VCaP (cell line): ENCODE data around the gene SIRPA.
A peak's percentile ranks its signal among the peaks of the same experiment; 100 is the strongest.

ENCODE experiments used
- H3K27ac ChIP-seq: fragments of 450-650 bp; 2 replicates; pipeline ENCODE4 v1.5.1; 2017
- TF ChIP-seq, protein P1 (sequence below): fragments of 450-650 bp; conservative IDR thresholded peaks from 2 replicates; pipeline ENCODE4 v1.5.1; 2017; ENCODE audit warnings: mild to moderate bottlenecking, moderate library complexity

Gene SIRPA

DNA sequence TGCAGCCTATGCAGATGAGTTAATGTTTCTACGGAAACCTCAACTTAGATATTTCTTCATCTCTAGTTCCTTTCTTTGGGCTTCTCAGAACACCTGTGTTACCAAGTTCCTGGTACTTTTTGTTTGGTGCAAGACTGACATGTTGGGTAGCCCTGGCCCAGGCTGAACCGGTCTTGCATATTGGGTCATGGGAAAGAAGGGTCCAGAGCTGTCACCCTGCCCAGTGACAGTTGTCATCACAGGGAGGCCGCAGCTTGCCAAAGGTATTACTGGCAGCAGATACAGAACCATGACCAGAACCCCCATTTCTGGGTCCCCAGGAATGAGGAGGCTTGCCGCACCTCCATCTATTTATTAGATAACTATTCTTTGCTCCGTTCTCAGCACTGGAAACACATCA is 58.4 kb downstream of the SIRPA start:
- TF ChIP-seq, protein P1, sequence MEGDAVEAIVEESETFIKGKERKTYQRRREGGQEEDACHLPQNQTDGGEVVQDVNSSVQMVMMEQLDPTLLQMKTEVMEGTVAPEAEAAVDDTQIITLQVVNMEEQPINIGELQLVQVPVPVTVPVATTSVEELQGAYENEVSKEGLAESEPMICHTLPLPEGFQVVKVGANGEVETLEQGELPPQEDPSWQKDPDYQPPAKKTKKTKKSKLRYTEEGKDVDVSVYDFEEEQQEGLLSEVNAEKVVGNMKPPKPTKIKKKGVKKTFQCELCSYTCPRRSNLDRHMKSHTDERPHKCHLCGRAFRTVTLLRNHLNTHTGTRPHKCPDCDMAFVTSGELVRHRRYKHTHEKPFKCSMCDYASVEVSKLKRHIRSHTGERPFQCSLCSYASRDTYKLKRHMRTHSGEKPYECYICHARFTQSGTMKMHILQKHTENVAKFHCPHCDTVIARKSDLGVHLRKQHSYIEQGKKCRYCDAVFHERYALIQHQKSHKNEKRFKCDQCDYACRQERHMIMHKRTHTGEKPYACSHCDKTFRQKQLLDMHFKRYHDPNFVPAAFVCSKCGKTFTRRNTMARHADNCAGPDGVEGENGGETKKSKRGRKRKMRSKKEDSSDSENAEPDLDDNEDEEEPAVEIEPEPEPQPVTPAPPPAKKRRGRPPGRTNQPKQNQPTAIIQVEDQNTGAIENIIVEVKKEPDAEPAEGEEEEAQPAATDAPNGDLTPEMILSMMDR = no peak
- no peak overlapping the region for H3K27ac ChIP-seq

DNA sequence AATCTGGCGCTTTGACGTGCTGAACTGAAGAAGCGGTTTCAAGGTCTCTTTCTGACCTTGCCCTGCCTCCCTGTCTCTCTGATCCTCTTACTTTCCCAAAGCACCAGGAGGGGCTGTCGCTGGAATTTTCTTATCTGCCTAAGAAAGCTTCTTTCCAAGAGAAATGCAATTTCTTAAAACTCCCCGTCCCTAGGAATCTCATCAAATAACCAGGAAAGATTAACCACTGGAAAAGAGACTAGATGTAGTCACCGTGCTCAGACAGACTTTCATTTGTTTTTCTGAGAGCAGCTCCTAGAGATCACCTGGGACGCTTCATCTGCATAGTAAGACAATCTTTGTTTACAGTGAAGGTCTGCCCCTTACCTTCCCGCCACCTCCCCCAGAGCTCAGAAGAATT is 60.0 kb downstream of the SIRPA start:
- TF ChIP-seq, protein P1 = no peak
- H3K27ac ChIP-seq = no peak overlapping the region

DNA sequence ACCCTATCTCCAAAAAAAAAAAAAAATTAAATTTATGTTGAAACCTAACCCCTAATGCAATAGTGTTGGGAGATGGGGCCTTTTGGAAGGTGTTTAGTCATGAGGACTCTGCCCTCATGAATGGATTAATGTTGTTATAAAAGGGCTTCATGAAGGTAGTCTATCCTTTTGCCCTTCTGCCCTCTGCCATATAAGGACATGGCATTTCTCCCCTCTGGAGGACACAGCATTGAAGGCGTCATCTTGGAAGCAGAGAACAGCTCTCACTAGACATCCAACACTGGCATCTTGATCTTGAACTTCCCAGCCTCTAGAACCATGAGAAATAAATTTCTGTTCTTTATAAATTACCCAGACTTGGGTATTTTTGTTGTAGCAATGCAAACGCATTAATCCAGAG is 63.2 kb downstream of the SIRPA start:
- TF ChIP-seq, protein P1 = no peak
- H3K27ac ChIP-seq = no peak overlapping the region

DNA sequence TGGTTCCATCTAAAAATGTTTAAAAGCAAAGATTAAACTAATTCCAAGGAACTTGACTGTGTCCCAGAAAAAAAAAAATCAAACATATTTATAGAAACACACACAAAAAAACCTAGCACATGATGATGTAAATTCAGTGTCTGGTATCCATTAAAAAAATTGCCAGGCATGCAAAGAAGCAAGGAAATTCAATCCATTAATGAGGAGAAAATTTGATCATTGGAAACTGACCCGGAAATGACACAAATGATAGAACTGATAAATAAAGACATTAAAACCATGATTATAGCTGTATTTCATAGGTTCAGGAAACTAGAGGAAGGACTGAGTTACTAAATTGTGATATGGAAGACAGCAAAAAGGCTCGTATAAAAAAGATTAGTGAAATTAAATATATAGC is 63.9 kb downstream of the SIRPA start:
- H3K27ac ChIP-seq = no peak overlapping the region
- TF ChIP-seq, protein P1 = no peak

DNA sequence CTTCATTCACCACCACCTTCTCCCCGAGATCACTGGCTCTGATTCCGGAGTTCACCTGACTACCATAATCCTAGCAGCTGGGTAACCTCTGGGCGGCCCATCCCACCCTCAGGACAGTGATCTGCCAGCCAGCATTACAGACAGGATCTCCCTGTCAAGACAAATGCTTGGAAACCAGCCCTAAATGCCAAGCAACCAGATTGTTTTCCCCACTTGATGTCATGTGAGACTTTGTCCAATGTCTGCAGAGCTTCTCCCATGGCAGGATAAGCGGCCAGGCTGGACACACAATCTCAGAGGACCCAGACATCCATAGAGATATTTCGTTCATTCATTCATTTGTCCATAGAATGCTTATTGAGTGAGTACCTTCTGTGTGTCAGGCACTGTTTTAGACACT is 66.2 kb downstream of the SIRPA start:
- H3K27ac ChIP-seq = no peak overlapping the region
- TF ChIP-seq, protein P1 = no peak

DNA sequence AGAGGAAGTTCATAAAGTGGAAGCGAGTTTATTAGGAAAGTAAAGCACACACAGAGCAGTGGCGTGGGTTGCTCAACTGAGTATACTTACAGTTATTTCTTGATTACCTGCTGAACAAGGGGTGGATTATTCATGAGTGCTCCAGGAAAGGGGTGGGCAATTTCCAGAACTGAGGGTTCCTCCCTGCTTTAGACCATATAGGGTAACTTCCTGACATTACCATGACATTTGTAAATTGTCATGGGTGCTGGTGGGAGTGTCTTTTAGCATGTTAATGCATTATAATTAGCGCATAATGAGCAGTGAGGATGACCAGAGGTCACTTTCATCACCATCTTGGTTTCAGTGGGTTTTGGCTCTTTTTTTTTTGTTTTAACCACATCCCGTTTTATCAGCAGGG is 68.9 kb downstream of the SIRPA start:
- H3K27ac ChIP-seq = no peak overlapping the region
- TF ChIP-seq, protein P1 = no peak

DNA sequence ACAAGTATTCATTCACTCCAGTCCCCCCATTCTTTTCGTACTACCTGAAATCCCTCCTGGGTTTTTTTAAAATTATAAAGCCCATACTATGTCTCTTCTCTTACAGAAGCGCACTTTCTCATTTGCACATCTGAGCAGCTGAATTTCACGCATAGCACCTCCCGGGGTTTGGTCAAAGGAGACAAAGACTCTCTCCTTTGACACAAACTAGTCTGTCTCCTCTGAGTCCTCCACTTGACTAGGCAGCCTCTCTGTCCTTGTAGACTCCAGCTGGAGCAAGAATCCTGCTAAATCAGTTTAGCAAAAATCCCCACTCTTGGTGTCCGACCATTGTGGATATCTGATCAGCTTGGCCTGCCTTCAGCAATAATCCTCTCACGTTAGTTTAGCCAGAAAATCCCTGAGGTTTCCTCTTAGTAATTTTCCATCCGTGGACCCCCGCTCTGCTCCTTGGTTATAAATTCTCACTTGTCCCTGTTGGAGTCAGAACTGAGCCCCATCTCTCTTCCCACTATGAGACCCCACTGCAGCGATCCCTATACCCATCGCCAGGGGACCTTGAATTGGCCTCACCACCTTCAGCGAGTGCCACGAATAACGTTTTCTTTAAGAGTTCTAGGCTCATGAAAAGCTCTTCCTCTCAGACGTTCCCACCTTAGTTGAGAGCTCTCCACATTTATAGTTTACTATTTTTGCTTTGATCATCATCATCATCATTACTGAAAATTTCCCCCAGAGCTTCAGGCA is 69.6 kb downstream of the SIRPA start:
- H3K27ac ChIP-seq = peak overlapping the region; percentile 27; the same call in 1 of the 2 replicates
- TF ChIP-seq, protein P1 = no peak
